ENCODE measurements around the gene FOCAD.

DNA sequence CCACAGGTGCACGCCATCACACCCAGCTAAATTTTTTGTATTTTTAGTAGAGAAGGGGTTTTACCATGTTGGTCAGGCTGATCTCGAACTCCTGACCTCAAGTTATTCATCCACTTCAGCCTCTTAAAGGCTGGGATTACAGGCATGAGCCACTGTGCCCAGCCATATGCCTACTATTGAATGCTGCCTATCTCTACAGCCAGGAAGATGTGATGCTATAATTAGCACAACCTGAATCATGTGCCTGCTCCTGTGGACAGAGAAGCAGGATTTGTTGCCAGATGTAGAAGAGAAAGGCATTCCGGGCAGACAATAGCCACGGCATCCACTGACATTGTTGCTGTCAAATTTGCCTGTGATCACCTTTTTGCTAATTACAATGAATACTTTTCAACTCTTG lies 37.4 kb upstream of the FOCAD start:
- TF ChIP-seq POLR2A (IDR thresholded peaks at IDR 0.05) (no peak), EP300 (IDR thresholded peaks at IDR 0.05) (no peak)
